SK-N-SH (cell line): Measurements from ENCODE around the gene MVP. TPM values are rescaled to one million over a fixed set of nuclear protein-coding genes. Genes with fewer than 3 reads are reported as not detected.
A peak's percentile ranks its signal among the peaks of the same experiment; 100 is the strongest.

Source experiments
- CTCF ChIA-PET: fragments of 300-600, 350-600 bp; formaldehyde crosslinking; extraction: SDS; loops from one replicate; lab custom pipeline; 2021; lab: Yijun Ruan, JAX
- POLR2A ChIA-PET: fragments of 350-600 bp; sonication (Branson Sonifier 250); formaldehyde crosslinking; extraction: SDS; loops from one replicate; lab custom pipeline; 2020; ENCODE audit warnings: antibody characterized with exemption, inconsistent platforms; lab: Yijun Ruan, JAX
- DNase-seq: peaks from one replicate; pipeline ENCODE4 v3.0.0; 2012
- H2AFZ ChIP-seq: fragments of 200-600 bp; sonication (generic); 2 replicates; pipeline ENCODE4 v1.8.1; 2016; ENCODE audit warnings: antibody characterized with exemption, mild to moderate bottlenecking, low read depth
- H3F3A ChIP-seq: fragments of 200-600 bp; sonication (generic); replicated peaks from 2 replicates; pipeline ENCODE3; 2016; ENCODE audit warnings: antibody characterized with exemption, mild to moderate bottlenecking; ENCODE audit not compliant: insufficient read depth
- H3K27ac ChIP-seq, 2 experiments: fragments of 200-500 bp in 1 of 2; fragments of 200-600 bp in 1 of 2; sonication (Bioruptor generic) in 1 of 2; sonication (generic), shearing (Covaris generic) in 1 of 2; 2 replicates each; pipeline versions ENCODE4 v1.5.1 to v1.6.1; 2014 to 2016; ENCODE audit warnings: low read depth in 2 of 2, inconsistent platforms in 1 of 2, low read length in 1 of 2, mild to moderate bottlenecking in 1 of 2, mixed read lengths in 1 of 2
- H3K27me3 ChIP-seq: fragments of 200-600 bp; sonication (generic), shearing (Covaris generic); 2 replicates; pipeline ENCODE4 v1.6.1; 2016; ENCODE audit warnings: mixed run types; ENCODE audit not compliant: insufficient read depth
- H3K36me3 ChIP-seq, 2 experiments: fragments of 200-500 bp in 1 of 2; fragments of 200-600 bp in 1 of 2; sonication (Bioruptor generic) in 1 of 2; sonication (generic) in 1 of 2; replicated peaks in 1 of 2; 2 replicates each; pipeline versions ENCODE3 to v1.5.1; 2014 to 2016; ENCODE audit warnings: low read length in 1 of 2, mild to moderate bottlenecking in 1 of 2; ENCODE audit not compliant: insufficient read depth in 2 of 2, control insufficient read depth in 1 of 2
- H3K4me1 ChIP-seq, 2 experiments: fragments of 200-500 bp in 1 of 2; fragments of 200-600 bp in 1 of 2; sonication (Bioruptor generic) in 1 of 2; sonication (generic), shearing (Covaris generic) in 1 of 2; 2 replicates each; pipeline versions ENCODE4 v1.5.1 to v1.6.1; 2014 to 2016; ENCODE audit warnings: low read depth in 1 of 2, low read length in 1 of 2, mixed run types in 1 of 2; ENCODE audit not compliant: insufficient read depth in 2 of 2, control insufficient read depth in 1 of 2
- H3K4me2 ChIP-seq: fragments of 200-600 bp; sonication (generic), shearing (Covaris generic); 2 replicates; pipeline ENCODE4 v1.6.1; 2017; ENCODE audit warnings: mixed run types
- H3K4me3 ChIP-seq, 2 experiments: fragments of 200-500 bp in 1 of 2; fragments of 200-600 bp in 1 of 2; sonication (Bioruptor generic) in 1 of 2; sonication (generic), shearing (Covaris generic) in 1 of 2; 2 replicates each; pipeline versions ENCODE4 v1.5.1 to v1.8.1; 2014 to 2016; ENCODE audit warnings: low read depth in 2 of 2, inconsistent platforms in 1 of 2, low read length in 1 of 2, mild to moderate bottlenecking in 1 of 2, mixed read lengths in 1 of 2, moderate library complexity in 1 of 2
- H3K79me2 ChIP-seq: fragments of 200-600 bp; sonication (generic); 2 replicates; pipeline ENCODE4 v1.8.1; 2017; ENCODE audit warnings: mild to moderate bottlenecking; ENCODE audit not compliant: insufficient read depth
- H3K9ac ChIP-seq: fragments of 200-600 bp; sonication (generic); 2 replicates; pipeline ENCODE4 v1.6.1; 2017; ENCODE audit warnings: mixed run types
- H3K9me2 ChIP-seq: fragments of 200-600 bp; sonication (generic); 2 replicates; pipeline ENCODE4 v1.6.1; 2017; ENCODE audit warnings: mixed run types
- H3K9me3 ChIP-seq: fragments of 200-600 bp; sonication (generic); 2 replicates; pipeline ENCODE4 v1.6.1; 2017; ENCODE audit warnings: mixed run types, mild to moderate bottlenecking, moderate library complexity
- H4K20me1 ChIP-seq: fragments of 200-600 bp; sonication (generic); 2 replicates; pipeline ENCODE4 v1.6.1; 2017; ENCODE audit warnings: mild to moderate bottlenecking, mixed run types; ENCODE audit not compliant: insufficient read depth
- EP300 ChIP-seq, 2 experiments: IDR thresholded peaks; 2 replicates each; pipeline versions ENCODE4 v1.4.0 to v1.6.1; 2012; ENCODE audit warnings: borderline replicate concordance in 1 of 2, low read depth in 1 of 2, low read length in 1 of 2
- GABPA ChIP-seq: IDR thresholded peaks from 2 replicates; pipeline ENCODE4 v1.4.0; 2012; ENCODE audit warnings: low read depth, mild to moderate bottlenecking
- JUND ChIP-seq: IDR thresholded peaks from 2 replicates; pipeline ENCODE4 v1.4.0; 2012
- MEF2A ChIP-seq: IDR thresholded peaks from 2 replicates; pipeline ENCODE4 v1.4.0; 2012; ENCODE audit warnings: low read depth, borderline replicate concordance
- MXI1 ChIP-seq: IDR thresholded peaks from 2 replicates; pipeline ENCODE4 v1.6.1; 2012; ENCODE audit warnings: mild to moderate bottlenecking, low read depth, low read length, improper control_type of control experiment
- NRF1 ChIP-seq: IDR thresholded peaks from 2 replicates; pipeline ENCODE4 v1.6.1; 2012; ENCODE audit warnings: low read depth, mild to moderate bottlenecking, low read length
- RAD21 ChIP-seq: IDR thresholded peaks from 2 replicates; pipeline ENCODE4 v1.6.1; 2012; ENCODE audit warnings: mild to moderate bottlenecking, low read length
- RCOR1 ChIP-seq: fragments of 150-350 bp; IDR thresholded peaks from 2 replicates; pipeline ENCODE4 v1.6.1; 2017; ENCODE audit warnings: antibody characterized with exemption, low read length
- RFX5 ChIP-seq: IDR thresholded peaks from 2 replicates; pipeline ENCODE4 v1.6.1; 2012; ENCODE audit warnings: mild to moderate bottlenecking, improper control_type of control experiment, low read length
- RXRA ChIP-seq: IDR thresholded peaks from 2 replicates; pipeline ENCODE4 v1.4.0; 2012; ENCODE audit warnings: low read depth, mild to moderate bottlenecking, borderline replicate concordance
- TAF1 ChIP-seq: IDR thresholded peaks from 2 replicates; pipeline ENCODE4 v1.6.1; 2012; ENCODE audit warnings: low read depth, mild to moderate bottlenecking, low read length, moderate library complexity, borderline replicate concordance
- TCF12 ChIP-seq: IDR thresholded peaks from 2 replicates; pipeline ENCODE4 v1.4.0; 2012
- ZBTB33 ChIP-seq: IDR thresholded peaks from 2 replicates; pipeline ENCODE4 v1.4.0; 2012; ENCODE audit warnings: low read depth, borderline replicate concordance
- WGBS: methylation state at CpG from one replicate; pipeline ENCODE4 v1.1.6; 2017; ENCODE audit warnings: low lambda C conversion rate; 5-methylcytosine and 5-hydroxymethylcytosine counted together
- polyA plus RNA-seq, 3 experiments: library from polyadenylated mRNA; depleted of rRNA; stranded (reverse); fragments of >200 nt; gene quantifications; 2 replicates each; pipeline ENCODE4 v1.2.3, GENCODE V29; 2012
- TF ChIP-seq, protein P1 (sequence below): fragments of 150-350 bp; IDR thresholded peaks from 2 replicates; pipeline ENCODE4 v1.6.1; 2016; ENCODE audit warnings: mild to moderate bottlenecking, low read depth, low read length
- TF ChIP-seq, protein P2 (sequence below): IDR thresholded peaks from 2 replicates; pipeline ENCODE4 v1.4.0; 2012; ENCODE audit warnings: low read depth, borderline replicate concordance
- TF ChIP-seq, protein P3 (sequence below): fragments of 200-600 bp; sonication (generic); IDR thresholded peaks from 2 replicates; pipeline ENCODE4 v1.6.1; 2017; ENCODE audit warnings: antibody characterized with exemption, mild to moderate bottlenecking, moderate library complexity

The MVP gene
- polyA plus RNA-seq, 1 of the 3 experiments (the other 2 are of a cell fraction), result 222 TPM

DNA sequence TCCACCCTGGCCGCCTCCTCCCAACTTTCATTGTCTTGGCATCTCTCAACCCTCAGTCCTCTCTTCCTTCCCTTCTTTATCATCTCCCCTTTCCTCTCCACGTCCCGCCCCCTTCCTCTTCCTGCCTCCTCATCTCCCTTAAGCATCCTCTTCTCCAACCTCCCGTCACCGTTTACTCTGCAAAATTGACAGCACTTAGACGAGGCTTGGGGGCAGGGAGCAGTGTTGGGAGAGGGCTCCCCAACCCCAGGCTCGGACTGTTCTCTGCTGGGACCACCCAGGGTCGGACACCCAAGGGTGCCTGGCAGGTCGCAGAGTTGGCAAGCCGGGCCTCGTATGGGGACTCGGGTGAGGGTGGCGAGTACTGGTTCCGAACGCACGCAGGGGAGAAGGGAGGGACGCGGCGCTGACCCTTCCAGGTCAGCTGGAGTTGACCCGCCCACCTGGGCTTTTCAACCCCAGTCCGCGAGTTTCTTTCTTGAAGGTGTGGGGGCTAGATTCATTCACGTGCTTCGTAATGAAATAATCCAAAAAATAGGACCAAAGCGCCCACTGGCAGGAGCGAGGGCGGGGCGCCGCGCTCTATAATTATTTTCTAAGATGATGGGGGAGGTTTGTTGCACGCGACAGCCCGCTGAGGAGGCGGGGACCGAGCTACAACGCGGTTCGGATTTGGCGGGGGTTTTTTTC is 5.1 kb upstream of the MVP start:
- no peaks in the 10 kb centered on the region for H3K9me2 ChIP-seq
- H4K20me1 ChIP-seq, result no peaks in the 10 kb centered on the region; the same call in 1 of the 2 replicates
- peaks cover 41% of the 10 kb centered on the region for H3F3A ChIP-seq
- CTCF ChIA-PET, result interaction anchor here (0.5 to 14.0 kb wide), 22 partner anchors 7 to 603 kb away, joined by 3 to 129 read pairs (median 4); partner anchors contain the start of genes ASPHD1, KCTD13, SEZ6L2 and TAOK2
- peak overlapping the region; percentile 97 for H3K4me2 ChIP-seq
- WGBS, result 26% methylated on average over 39 of the region's 39 CpGs
- TF ChIP-seq NRF1, result no peak
- TF ChIP-seq RCOR1, result no peak
- TF ChIP-seq TCF12, result no peak
- TF ChIP-seq RAD21, result no peak
- TF ChIP-seq EP300 (IDR thresholded peaks at IDR 0.05; ENCODE audit: borderline replicate concordance in 1 of 2, low read depth in 1 of 2, low read length in 1 of 2), result no peak
- TF ChIP-seq MXI1, result no peak; the same call in 1 of the 2 replicates
- no peak for TF ChIP-seq ZBTB33
- TF ChIP-seq, protein P1, sequence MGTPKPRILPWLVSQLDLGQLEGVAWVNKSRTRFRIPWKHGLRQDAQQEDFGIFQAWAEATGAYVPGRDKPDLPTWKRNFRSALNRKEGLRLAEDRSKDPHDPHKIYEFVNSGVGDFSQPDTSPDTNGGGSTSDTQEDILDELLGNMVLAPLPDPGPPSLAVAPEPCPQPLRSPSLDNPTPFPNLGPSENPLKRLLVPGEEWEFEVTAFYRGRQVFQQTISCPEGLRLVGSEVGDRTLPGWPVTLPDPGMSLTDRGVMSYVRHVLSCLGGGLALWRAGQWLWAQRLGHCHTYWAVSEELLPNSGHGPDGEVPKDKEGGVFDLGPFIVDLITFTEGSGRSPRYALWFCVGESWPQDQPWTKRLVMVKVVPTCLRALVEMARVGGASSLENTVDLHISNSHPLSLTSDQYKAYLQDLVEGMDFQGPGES, result no peak
- no peak for TF ChIP-seq TAF1
- TF ChIP-seq GABPA, result no peak
- TF ChIP-seq RFX5, result no peak
- TF ChIP-seq RXRA, result no peak
- TF ChIP-seq, protein P2, sequence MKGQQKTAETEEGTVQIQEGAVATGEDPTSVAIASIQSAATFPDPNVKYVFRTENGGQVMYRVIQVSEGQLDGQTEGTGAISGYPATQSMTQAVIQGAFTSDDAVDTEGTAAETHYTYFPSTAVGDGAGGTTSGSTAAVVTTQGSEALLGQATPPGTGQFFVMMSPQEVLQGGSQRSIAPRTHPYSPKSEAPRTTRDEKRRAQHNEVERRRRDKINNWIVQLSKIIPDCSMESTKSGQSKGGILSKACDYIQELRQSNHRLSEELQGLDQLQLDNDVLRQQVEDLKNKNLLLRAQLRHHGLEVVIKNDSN, result no peak
- no peak for TF ChIP-seq MEF2A
- no peak for TF ChIP-seq JUND
- TF ChIP-seq, protein P3, sequence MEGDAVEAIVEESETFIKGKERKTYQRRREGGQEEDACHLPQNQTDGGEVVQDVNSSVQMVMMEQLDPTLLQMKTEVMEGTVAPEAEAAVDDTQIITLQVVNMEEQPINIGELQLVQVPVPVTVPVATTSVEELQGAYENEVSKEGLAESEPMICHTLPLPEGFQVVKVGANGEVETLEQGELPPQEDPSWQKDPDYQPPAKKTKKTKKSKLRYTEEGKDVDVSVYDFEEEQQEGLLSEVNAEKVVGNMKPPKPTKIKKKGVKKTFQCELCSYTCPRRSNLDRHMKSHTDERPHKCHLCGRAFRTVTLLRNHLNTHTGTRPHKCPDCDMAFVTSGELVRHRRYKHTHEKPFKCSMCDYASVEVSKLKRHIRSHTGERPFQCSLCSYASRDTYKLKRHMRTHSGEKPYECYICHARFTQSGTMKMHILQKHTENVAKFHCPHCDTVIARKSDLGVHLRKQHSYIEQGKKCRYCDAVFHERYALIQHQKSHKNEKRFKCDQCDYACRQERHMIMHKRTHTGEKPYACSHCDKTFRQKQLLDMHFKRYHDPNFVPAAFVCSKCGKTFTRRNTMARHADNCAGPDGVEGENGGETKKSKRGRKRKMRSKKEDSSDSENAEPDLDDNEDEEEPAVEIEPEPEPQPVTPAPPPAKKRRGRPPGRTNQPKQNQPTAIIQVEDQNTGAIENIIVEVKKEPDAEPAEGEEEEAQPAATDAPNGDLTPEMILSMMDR, result no peak
- TF ChIP-seq, all 33 proteins: peak for 0
- Histone ChIP-seq H3K36me3 (peaks cover 10 to 11% of the 10 kb centered on the region in 2 experiments), H2AFZ (peak overlapping the region; percentile 65), H3K9ac (peak overlapping the region; percentile 72), H3K27me3 (no peaks in the 10 kb centered on the region), H3K9me3 (no peaks in the 10 kb centered on the region), H3K4me1 (peaks cover 34 to 59% of the 10 kb centered on the region in 2 experiments), H3K79me2 (peaks cover 73% of the 10 kb centered on the region), H3K27ac (peak overlapping the region; percentile 64 to 94), H3K4me3 (peak overlapping the region; percentile 72 to 77)
- POLR2A ChIA-PET, result interaction anchor here (0.8 to 1.7 kb wide), 6 partner anchors 7 to 86 kb away, joined by 3 to 7 read pairs (median 4); partner anchors contain the start of genes CDIPT, KIF22 and MAZ
- no peak for DNase-seq
